ENCODE measurements around the gene CR2. TPM values are rescaled to one million over a fixed set of nuclear protein-coding genes. Genes with fewer than 3 reads are reported as not detected.

The CR2 gene
- total and polyA plus RNA-seq, 9 donors = 0.08 to 0.27 (median 0.10) TPM; not detected in 5

GRCh38 chr1:207501071-207501470 is 46.9 kb downstream of the CR2 start:
- no peak overlapping the region for H3K27ac ChIP-seq
- no peaks in the 10 kb centered on the region for H3K4me1 ChIP-seq (ENCODE audit: insufficient read depth)
- TF ChIP-seq, protein P1, sequence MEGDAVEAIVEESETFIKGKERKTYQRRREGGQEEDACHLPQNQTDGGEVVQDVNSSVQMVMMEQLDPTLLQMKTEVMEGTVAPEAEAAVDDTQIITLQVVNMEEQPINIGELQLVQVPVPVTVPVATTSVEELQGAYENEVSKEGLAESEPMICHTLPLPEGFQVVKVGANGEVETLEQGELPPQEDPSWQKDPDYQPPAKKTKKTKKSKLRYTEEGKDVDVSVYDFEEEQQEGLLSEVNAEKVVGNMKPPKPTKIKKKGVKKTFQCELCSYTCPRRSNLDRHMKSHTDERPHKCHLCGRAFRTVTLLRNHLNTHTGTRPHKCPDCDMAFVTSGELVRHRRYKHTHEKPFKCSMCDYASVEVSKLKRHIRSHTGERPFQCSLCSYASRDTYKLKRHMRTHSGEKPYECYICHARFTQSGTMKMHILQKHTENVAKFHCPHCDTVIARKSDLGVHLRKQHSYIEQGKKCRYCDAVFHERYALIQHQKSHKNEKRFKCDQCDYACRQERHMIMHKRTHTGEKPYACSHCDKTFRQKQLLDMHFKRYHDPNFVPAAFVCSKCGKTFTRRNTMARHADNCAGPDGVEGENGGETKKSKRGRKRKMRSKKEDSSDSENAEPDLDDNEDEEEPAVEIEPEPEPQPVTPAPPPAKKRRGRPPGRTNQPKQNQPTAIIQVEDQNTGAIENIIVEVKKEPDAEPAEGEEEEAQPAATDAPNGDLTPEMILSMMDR (IDR thresholded peaks at IDR 0.05) = no peak
- TF ChIP-seq EP300 (IDR thresholded peaks at IDR 0.05) = no peak
- TF ChIP-seq POLR2A (IDR thresholded peaks at IDR 0.05) = no peak
- DNase-seq = no peak
- 41 to 61% (median 55%) methylated on average over 5 of the region's 5 CpGs for WGBS, 3 donors
- intact Hi-C loops (cut with DNase I) = no loop called here
- no peaks in the 10 kb centered on the region for H3K27me3 ChIP-seq
- H3K4me3 ChIP-seq = no peak overlapping the region
- no peaks in the 10 kb centered on the region for H3K9me3 ChIP-seq
- H3K36me3 ChIP-seq = no peaks in the 10 kb centered on the region

DNA sequence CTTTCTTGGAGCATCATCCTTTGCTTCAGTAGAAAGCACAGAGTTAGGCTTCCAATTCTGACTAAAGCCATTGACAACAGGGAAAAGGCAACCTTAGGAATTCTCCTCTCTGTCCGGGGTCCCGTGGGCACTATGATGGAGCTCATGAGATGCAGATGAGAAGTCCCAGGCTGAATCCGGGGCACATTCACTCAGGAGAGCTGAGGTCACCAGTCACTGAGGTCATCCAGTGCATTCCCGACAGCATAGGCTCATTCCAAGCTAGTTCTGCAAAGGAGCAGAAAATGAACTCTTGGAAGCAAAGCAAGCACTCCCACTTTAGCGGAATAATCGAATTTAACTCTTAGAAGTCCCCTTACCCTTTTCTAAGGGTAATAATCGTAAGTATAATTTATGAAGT is 48.6 kb downstream of the CR2 start:
- TF ChIP-seq POLR2A (IDR thresholded peaks at IDR 0.05) (no peak), EP300 (IDR thresholded peaks at IDR 0.05) (no peak)
- TF ChIP-seq, protein P1 (IDR thresholded peaks at IDR 0.05) = no peak
- Histone ChIP-seq H3K4me3 (no peak overlapping the region), H3K4me1 (ENCODE audit: insufficient read depth) (no peaks in the 10 kb centered on the region), H3K9me3 (no peaks in the 10 kb centered on the region), H3K27ac (no peak overlapping the region), H3K27me3 (no peaks in the 10 kb centered on the region), H3K36me3 (no peaks in the 10 kb centered on the region)
- 44 to 50% (median 45%) methylated on average over 7 of the region's 7 CpGs for WGBS, 3 donors
- DNase-seq = no peak
- intact Hi-C loops (cut with DNase I) = no loop called here

GRCh38 chr1:207503950-207504349 is 49.8 kb downstream of the CR2 start:
- no peak for DNase-seq

GRCh38 chr1:207504438-207504837 is 50.3 kb downstream of the CR2 start:
- no peaks in the 10 kb centered on the region for H3K27me3 ChIP-seq
- H3K4me3 ChIP-seq = no peak overlapping the region
- no peaks in the 10 kb centered on the region for H3K9me3 ChIP-seq
- no peaks in the 10 kb centered on the region for H3K36me3 ChIP-seq
- H3K4me1 ChIP-seq (ENCODE audit: insufficient read depth) = no peaks in the 10 kb centered on the region
- TF ChIP-seq EP300 (IDR thresholded peaks at IDR 0.05) (no peak), POLR2A (IDR thresholded peaks at IDR 0.05) (no peak)
- TF ChIP-seq, protein P1 (IDR thresholded peaks at IDR 0.05) = no peak
- no peak for DNase-seq
- H3K27ac ChIP-seq = no peak overlapping the region
- intact Hi-C loops (cut with DNase I) = no loop called here

More at GRCh38 chr1:207503950-207504349, 49.8 kb downstream of the CR2 start:
- H3K4me3 ChIP-seq = no peak overlapping the region
- no peak for TF ChIP-seq POLR2A (IDR thresholded peaks at IDR 0.05)
- TF ChIP-seq, protein P1 (IDR thresholded peaks at IDR 0.05) = no peak
- TF ChIP-seq EP300 (IDR thresholded peaks at IDR 0.05) = no peak
- no peaks in the 10 kb centered on the region for H3K27me3 ChIP-seq
- no peaks in the 10 kb centered on the region for H3K36me3 ChIP-seq
- H3K9me3 ChIP-seq = no peaks in the 10 kb centered on the region
- H3K4me1 ChIP-seq (ENCODE audit: insufficient read depth) = no peaks in the 10 kb centered on the region
- intact Hi-C loops (cut with DNase I) = no loop called here
- no peak overlapping the region for H3K27ac ChIP-seq
- 84 to 90% (median 89%) methylated on average over 3 of the region's 3 CpGs for WGBS, 3 donors

Measured in ovary (tissue), 9 donors.